ENCODE measurements around the gene SLC37A4.

Gene SLC37A4

GRCh38 chr11:119051440-119052162, 20.9 kb upstream of the SLC37A4 start:
- TF ChIP-seq, protein P1, sequence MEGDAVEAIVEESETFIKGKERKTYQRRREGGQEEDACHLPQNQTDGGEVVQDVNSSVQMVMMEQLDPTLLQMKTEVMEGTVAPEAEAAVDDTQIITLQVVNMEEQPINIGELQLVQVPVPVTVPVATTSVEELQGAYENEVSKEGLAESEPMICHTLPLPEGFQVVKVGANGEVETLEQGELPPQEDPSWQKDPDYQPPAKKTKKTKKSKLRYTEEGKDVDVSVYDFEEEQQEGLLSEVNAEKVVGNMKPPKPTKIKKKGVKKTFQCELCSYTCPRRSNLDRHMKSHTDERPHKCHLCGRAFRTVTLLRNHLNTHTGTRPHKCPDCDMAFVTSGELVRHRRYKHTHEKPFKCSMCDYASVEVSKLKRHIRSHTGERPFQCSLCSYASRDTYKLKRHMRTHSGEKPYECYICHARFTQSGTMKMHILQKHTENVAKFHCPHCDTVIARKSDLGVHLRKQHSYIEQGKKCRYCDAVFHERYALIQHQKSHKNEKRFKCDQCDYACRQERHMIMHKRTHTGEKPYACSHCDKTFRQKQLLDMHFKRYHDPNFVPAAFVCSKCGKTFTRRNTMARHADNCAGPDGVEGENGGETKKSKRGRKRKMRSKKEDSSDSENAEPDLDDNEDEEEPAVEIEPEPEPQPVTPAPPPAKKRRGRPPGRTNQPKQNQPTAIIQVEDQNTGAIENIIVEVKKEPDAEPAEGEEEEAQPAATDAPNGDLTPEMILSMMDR (IDR thresholded peaks at IDR 0.05; ENCODE audit: insufficient read depth, low read depth, low read length, missing control alignments): no peak
- DNase-seq (ENCODE audit: low read depth): no peak
- H3K4me3 ChIP-seq (ENCODE audit: low read length): no peak overlapping the region

DNA sequence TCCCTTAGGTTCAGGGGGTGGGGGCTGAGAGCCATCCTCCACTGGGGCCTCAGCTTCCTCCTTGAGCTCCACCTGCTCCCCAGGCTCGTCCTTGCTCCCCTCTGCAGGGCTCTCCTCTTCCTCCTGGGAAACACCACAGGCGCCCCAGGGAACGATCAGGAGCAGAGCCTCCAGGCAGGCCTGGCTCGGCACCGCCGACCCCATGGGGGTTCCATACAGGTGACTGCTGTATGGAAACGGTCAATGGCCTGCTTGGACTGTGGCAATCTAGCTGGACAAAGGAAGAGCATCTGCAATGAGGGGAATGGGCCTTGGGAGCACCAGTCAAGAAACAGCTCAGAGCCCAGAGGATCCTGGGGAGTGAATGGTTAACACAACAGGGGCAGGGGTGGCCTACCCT, 18.4 kb upstream of the SLC37A4 start:
- TF ChIP-seq, protein P1 (IDR thresholded peaks at IDR 0.05; ENCODE audit: insufficient read depth, low read depth, low read length, missing control alignments): no peak
- H3K4me3 ChIP-seq (ENCODE audit: low read length): no peak overlapping the region
- DNase-seq (ENCODE audit: low read depth): no peak

DNA sequence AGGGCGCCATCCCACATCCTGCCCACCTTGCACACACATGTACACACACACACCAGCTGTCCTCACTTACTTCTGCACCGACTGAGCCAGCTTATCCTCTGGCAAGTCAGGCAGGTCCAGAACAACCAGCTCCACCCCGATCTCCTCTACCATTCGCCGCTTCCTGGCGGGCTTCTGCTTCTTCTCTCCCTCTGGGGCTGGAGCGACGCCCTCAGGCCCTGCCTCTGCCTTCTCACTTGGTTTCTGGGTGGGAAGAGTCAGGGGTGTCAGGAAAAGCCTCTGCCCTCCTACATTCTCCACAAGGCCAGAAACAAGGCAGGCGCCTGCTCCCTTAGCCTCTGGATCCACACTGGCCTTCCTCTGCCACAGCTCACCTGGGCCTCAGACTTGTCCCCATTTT, 18.0 kb upstream of the SLC37A4 start:
- DNase-seq (ENCODE audit: low read depth): no peak
- no peak overlapping the region for H3K4me3 ChIP-seq (ENCODE audit: low read length)
- TF ChIP-seq, protein P1 (IDR thresholded peaks at IDR 0.05; ENCODE audit: insufficient read depth, low read depth, low read length, missing control alignments): no peak

- H3K4me3 ChIP-seq (ENCODE audit: low read length): no peak overlapping the region
- TF ChIP-seq, protein P1 (IDR thresholded peaks at IDR 0.05; ENCODE audit: insufficient read depth, low read depth, low read length, missing control alignments): no peak
- DNase-seq (ENCODE audit: low read depth): no peak
These were observed 16.5 kb upstream of the SLC37A4 start for GRCh38 chr11:119047205-119047604.

DNA sequence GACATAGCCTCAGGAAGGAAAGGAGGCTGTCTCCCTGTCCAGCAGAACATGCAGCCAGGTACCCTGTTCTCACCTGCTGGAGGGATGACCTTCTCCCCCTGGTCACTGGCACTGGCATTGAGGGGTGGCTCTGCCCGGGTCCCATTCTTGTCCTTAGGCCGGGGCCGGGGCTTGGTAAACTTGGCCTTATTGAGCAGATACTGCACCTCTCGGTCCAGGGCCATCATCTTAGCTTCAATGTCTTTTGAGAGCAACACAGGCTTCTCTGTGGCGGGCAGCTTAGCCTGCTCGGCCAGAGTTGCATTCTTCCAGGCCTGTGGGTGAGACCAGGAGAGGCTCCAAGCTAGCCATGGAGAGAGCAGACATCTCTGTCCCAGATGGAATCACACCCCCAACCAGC, 15.8 kb upstream of the SLC37A4 start:
- H3K4me3 ChIP-seq (ENCODE audit: low read length): no peak overlapping the region
- TF ChIP-seq, protein P1 (IDR thresholded peaks at IDR 0.05; ENCODE audit: insufficient read depth, low read depth, low read length, missing control alignments): no peak
- DNase-seq (ENCODE audit: low read depth): no peak

GRCh38 chr11:119044708-119045107, 14.0 kb upstream of the SLC37A4 start:
- TF ChIP-seq, protein P1 (IDR thresholded peaks at IDR 0.05; ENCODE audit: insufficient read depth, low read depth, low read length, missing control alignments): peak; percentile 14
- DNase-seq (ENCODE audit: low read depth): no peak
- H3K4me3 ChIP-seq (ENCODE audit: low read length): no peak overlapping the region

DNA sequence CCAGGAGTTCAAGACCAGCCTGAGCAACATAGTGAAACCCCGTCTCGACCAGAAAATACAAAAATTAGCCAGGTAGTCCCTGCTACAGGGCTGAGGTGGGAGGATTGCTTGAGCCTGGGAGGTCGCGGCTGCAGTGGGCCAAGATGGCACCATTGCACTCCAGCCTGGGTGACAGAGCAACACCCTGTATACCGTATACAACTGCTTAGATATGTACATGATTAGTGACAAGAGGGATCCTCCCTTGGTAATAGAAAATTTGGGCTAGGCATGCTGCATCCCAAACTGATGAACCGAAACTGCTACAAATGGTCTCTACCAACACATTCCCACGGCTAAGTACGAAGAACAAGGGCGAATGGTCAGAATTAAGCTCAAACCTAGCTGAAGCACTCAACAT, 12.2 kb upstream of the SLC37A4 start:
- TF ChIP-seq, protein P1 (IDR thresholded peaks at IDR 0.05; ENCODE audit: insufficient read depth, low read depth, low read length, missing control alignments): no peak
- no peak for DNase-seq (ENCODE audit: low read depth)
- no peak overlapping the region for H3K4me3 ChIP-seq (ENCODE audit: low read length)

Measured in epithelial cell of esophagus (primary cell).